Sigmoid colon (tissue), 7 donors: ENCODE results near the gene IGF2BP2. TPM values are rescaled to one million over a fixed set of nuclear protein-coding genes. Genes with fewer than 3 reads are reported as not detected.

ENCODE experiments used
- DNase-seq: peaks from one replicate; pipeline ENCODE4 v3.0.0-alpha.2; 2019
- H3K27ac ChIP-seq, 4 donors: fragments of 200-600 bp; sonication (generic); one replicate each; pipeline ENCODE4 v1.5.1; 2016 to 2019; ENCODE audit warnings: mild to moderate bottlenecking in 1 of 4
- H3K27me3 ChIP-seq, 3 donors: fragments of 200-600 bp; sonication (generic); one replicate each; pipeline ENCODE4 v1.5.1; 2019; ENCODE audit warnings: mild to moderate bottlenecking in 1 of 3
- H3K36me3 ChIP-seq, 4 donors: fragments of 200-600 bp; sonication (generic); one replicate each; pipeline ENCODE4 v1.5.1; 2016 to 2019
- H3K4me1 ChIP-seq, 4 donors: fragments of 200-600 bp; sonication (generic); one replicate each; pipeline ENCODE4 v1.5.1; 2017 to 2019
- H3K4me3 ChIP-seq, 4 donors: fragments of 200-600 bp; sonication (generic); one replicate each; pipeline ENCODE4 v1.5.1; 2017 to 2019; ENCODE audit warnings: mild to moderate bottlenecking in 2 of 4, moderate library complexity in 1 of 4
- H3K9me3 ChIP-seq, 4 donors: fragments of 200-600 bp in 3 of 4; sonication (generic) in 3 of 4; one replicate each; pipeline versions ENCODE4 v1.5.1 to v1.6.1; 2013 to 2019
- CTCF ChIP-seq, 4 experiments: fragments of 450-650 bp in 3 of 4; fragments of 200-600 bp in 1 of 4; IDR thresholded peaks; one replicate each; pipeline ENCODE4 v1.5.1; 2016 to 2019; ENCODE audit warnings: antibody characterized with exemption in 4 of 4, mild to moderate bottlenecking in 3 of 4, moderate library complexity in 2 of 4
- EP300 ChIP-seq, 4 donors: sonication (generic); formaldehyde crosslinking; IDR thresholded peaks; one replicate each; pipeline ENCODE4 v1.6.1; 2017; ENCODE audit warnings: antibody characterized with exemption in 4 of 4
- POLR2A ChIP-seq, 2 donors: fragments of 450-650 bp; IDR thresholded peaks; one replicate each; pipeline ENCODE4 v1.6.1; 2016; ENCODE audit warnings: antibody characterized with exemption in 2 of 2, mild to moderate bottlenecking in 2 of 2, moderate library complexity in 2 of 2
- POLR2AphosphoS5 ChIP-seq, 4 donors: sonication (generic); formaldehyde crosslinking; IDR thresholded peaks; one replicate each; pipeline ENCODE4 v1.6.1; 2017; ENCODE audit warnings: antibody characterized with exemption in 4 of 4
- WGBS, 2 donors: extraction: QIAGEN DNeasy Blood & Tissue Kit; methylation state at CpG; one replicate each; pipeline ENCODE4 v1.1.7; 2013; 5-methylcytosine and 5-hydroxymethylcytosine counted together
- intact Hi-C: fragments of 100-400 bp; cut with DNase I; formaldehyde crosslinking; loops from one replicate; pipeline ENCODE4 v1.15.1; 2023
- polyA plus RNA-seq, 3 donors: library from polyadenylated mRNA; stranded (reverse); fragments of 200-250 nt; gene quantifications; one replicate each; pipeline ENCODE4 v1.2.3, GENCODE V29; 2013
- total RNA-seq, 4 donors: library from RNA; depleted of rRNA; stranded (reverse); fragments of >200 nt; gene quantifications; one replicate each; pipeline ENCODE4 v1.1.0, GENCODE V29; 2016
- donor health status: healthy with polysubstance abuse.
- donor health status: Bipolar disorder and iron deficiency.
- donor health status: healthy.

IGF2BP2 gene
- total RNA-seq (10 to 100 TPM in 1 of 4 donors, 1 to 10 TPM in 3; 6.3 to 14.7 (median 7.1) TPM), polyA plus RNA-seq (10 to 100 TPM; 18.6 to 20.7 (median 19.0) TPM)

GRCh38 chr3:185825006-185825638 is at the start of gene IGF2BP2:
Gene IGF2BP2, minus strand, starts transcription at chr3:185825042. Its CDS starts 82 bp downstream, at chr3:185824960.
- peaks cover 33 to 67% (median 57%) of the 10 kb centered on the region in 3 donors for H3K27me3 ChIP-seq
- H3K36me3 ChIP-seq, result no peaks in the 10 kb centered on the region
- H3K4me1 ChIP-seq, result peaks cover 0 to 39% (median 32%) of the 10 kb centered on the region in 4 donors
- no peaks in the 10 kb centered on the region for H3K9me3 ChIP-seq
- H3K27ac ChIP-seq, result peak within 1 kb of the TSS; percentile 67 to 85 (median 78)
- DNase-seq, result peak; percentile 77
- peak within 1 kb of the TSS; percentile 40 to 66 (median 59) for H3K4me3 ChIP-seq
- no peak for TF ChIP-seq POLR2A (IDR thresholded peaks at IDR 0.05)
- no peak for TF ChIP-seq EP300 (IDR thresholded peaks at IDR 0.05)
- no peak for TF ChIP-seq CTCF (IDR thresholded peaks at IDR 0.05)
- TF ChIP-seq POLR2AphosphoS5 (IDR thresholded peaks at IDR 0.05), result peak; percentile 20 to 61 (median 48)
- intact Hi-C loops, result no loop called here
- WGBS, 2 donors, result 0 to 1% methylated on average over 90 to 95 of the region's 96 CpGs

- Histone ChIP-seq H3K36me3 (no peaks in the 10 kb centered on the region), H3K4me1 (no peaks in the 10 kb centered on the region), H3K27me3 (no peaks in the 10 kb centered on the region), H3K27ac (no peak overlapping the region), H3K9me3 (no peaks in the 10 kb centered on the region), H3K4me3 (no peak overlapping the region)
- 54 to 65% methylated on average over 9 of the region's 9 CpGs for WGBS, 2 donors
- no peak for TF ChIP-seq POLR2AphosphoS5 (IDR thresholded peaks at IDR 0.05)
- no peak for TF ChIP-seq POLR2A (IDR thresholded peaks at IDR 0.05)
- TF ChIP-seq EP300 (IDR thresholded peaks at IDR 0.05), result no peak
- TF ChIP-seq CTCF (IDR thresholded peaks at IDR 0.05), result no peak
- DNase-seq, result no peak
- intact Hi-C loops, result no loop called here
Observed at GRCh38 chr3:185874119-185874518, 49.3 kb upstream of the IGF2BP2 start.

- TF ChIP-seq EP300 (IDR thresholded peaks at IDR 0.05), result no peak
- no peak for TF ChIP-seq POLR2A (IDR thresholded peaks at IDR 0.05)
- TF ChIP-seq CTCF (IDR thresholded peaks at IDR 0.05), result no peak
- no peak for TF ChIP-seq POLR2AphosphoS5 (IDR thresholded peaks at IDR 0.05)
- no peaks in the 10 kb centered on the region for H3K36me3 ChIP-seq
- H3K27ac ChIP-seq, result no peak overlapping the region
- no peaks in the 10 kb centered on the region for H3K4me1 ChIP-seq
- DNase-seq, result no peak
- no peak overlapping the region for H3K4me3 ChIP-seq
- no peaks in the 10 kb centered on the region for H3K9me3 ChIP-seq
- WGBS, 2 donors, result 93 to 99% methylated on average over 2 of the region's 2 CpGs
- intact Hi-C loops, result no loop called here
- no peaks in the 10 kb centered on the region for H3K27me3 ChIP-seq
Observed at GRCh38 chr3:185867650-185868049, 42.8 kb upstream of the IGF2BP2 start.

- no peaks in the 10 kb centered on the region for H3K36me3 ChIP-seq
- no peaks in the 10 kb centered on the region for H3K27me3 ChIP-seq
- no peaks in the 10 kb centered on the region for H3K4me1 ChIP-seq
- TF ChIP-seq POLR2A (IDR thresholded peaks at IDR 0.05), result no peak
- TF ChIP-seq POLR2AphosphoS5 (IDR thresholded peaks at IDR 0.05), result no peak
- no peak for TF ChIP-seq EP300 (IDR thresholded peaks at IDR 0.05)
- TF ChIP-seq CTCF (IDR thresholded peaks at IDR 0.05), result no peak
- H3K4me3 ChIP-seq, result no peak overlapping the region
- intact Hi-C loops, result no loop called here
- no peak for DNase-seq
- H3K9me3 ChIP-seq, result no peaks in the 10 kb centered on the region
- H3K27ac ChIP-seq, result no peak overlapping the region
Observed at GRCh38 chr3:185866995-185867394, 42.2 kb upstream of the IGF2BP2 start.

- Histone ChIP-seq H3K9me3 (no peaks in the 10 kb centered on the region), H3K4me3 (no peak overlapping the region), H3K27me3 (no peaks in the 10 kb centered on the region), H3K4me1 (no peaks in the 10 kb centered on the region), H3K27ac (no peak overlapping the region), H3K36me3 (no peaks in the 10 kb centered on the region)
- no peak for DNase-seq
- TF ChIP-seq CTCF (IDR thresholded peaks at IDR 0.05) (no peak), POLR2AphosphoS5 (IDR thresholded peaks at IDR 0.05) (no peak), POLR2A (IDR thresholded peaks at IDR 0.05) (no peak), EP300 (IDR thresholded peaks at IDR 0.05) (no peak)
- WGBS, 2 donors, result 92 to 93% methylated on average over 1 of the region's 1 CpG
- intact Hi-C loops, result no loop called here
Observed at GRCh38 chr3:185866555-185866954, 41.7 kb upstream of the IGF2BP2 start.
